HT-29 (cell line): ENCODE data around the gene APOL6. TPM values are rescaled to one million over a fixed set of nuclear protein-coding genes. Genes with fewer than 3 reads are reported as not detected.
"Not testable (repeated sequence)": the region's sequence is repeated elsewhere in the genome, so short reads cannot be mapped to it uniquely, and the experiment has no call there.

Experiments used
- DNase-seq: peaks from one replicate; pipeline ENCODE4 v3.0.0-alpha.2; 2015; ENCODE audit warnings: low spot score
- total RNA-seq: library from RNA; depleted of rRNA; stranded (reverse); fragments of >200 nt; shearing (Covaris generic); gene quantifications from 2 replicates; pipeline ENCODE4 v1.2.3, GENCODE V29; 2014

APOL6 gene
- total RNA-seq, 1 experiment from 2014 or later = 6.8 TPM

DNA sequence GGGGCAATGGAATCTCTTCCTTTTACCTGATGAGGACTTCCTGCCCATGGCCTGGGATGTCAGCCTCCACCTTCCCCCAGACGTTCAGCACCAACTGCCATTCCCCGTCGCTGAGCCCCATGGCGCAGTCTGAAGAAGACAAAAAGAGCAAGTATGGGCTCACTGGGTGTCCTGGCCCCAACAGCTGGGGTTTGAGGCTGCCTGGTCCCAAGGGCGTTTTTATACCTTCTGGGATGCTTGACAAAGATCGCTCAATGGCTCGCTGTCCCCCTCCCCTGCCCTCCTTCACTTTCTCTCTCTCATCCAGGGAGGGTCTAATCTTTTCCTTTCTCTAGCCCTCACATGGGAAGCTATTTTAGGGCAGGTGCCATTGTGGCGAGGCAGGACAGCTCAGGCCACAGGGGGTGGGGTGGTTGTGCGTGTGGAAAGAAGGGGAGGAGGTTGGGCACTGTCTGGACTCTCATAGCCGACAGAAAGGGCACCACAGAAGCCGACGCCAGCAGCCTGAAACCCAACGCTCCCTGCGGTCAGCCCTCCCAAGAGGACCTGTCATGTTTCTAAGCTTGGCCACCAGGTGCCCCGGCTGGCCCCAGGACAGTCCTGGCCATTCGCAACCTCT is 31.0 kb upstream of the APOL6 start, which contains the start of gene MB:
MB (minus strand) TSS at position 193 of the 619 bp plus-strand sequence; CDS start at position 121, 72 bp downstream.
- no peak for DNase-seq

DNA sequence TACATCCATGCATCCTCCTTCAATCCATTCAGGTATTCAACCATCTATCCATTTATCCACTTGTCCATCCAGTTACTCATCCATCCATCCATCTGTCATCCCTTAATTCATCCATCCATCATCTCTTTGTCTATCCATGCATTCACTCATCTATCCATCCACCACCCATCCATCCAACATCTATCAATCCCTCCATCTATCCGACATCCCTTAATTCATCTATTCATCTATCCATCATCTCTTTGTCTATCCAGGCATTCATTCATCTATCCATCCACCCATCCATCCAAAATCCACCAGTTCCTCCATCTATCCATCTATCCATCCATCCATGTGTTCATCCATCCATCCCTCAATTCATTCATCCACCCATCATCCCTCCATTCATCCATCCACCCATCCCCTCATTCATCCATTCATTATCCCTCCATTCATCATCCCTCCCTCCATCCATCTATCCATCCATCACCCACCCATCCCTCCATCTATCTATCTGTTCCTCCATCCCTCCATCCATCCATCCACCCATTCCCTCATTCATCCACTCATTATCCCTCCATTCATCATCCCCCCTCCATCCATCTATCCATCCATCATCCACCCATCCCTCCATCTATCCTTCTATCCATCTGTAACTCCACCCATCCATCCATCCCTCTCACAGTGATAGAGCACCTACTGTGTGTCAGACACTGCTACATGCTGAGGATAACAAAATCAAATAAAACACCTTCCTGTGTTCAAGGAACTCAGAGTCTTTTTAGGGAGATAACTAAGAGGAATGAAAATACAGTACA is 29.6 kb upstream of the APOL6 start:
- DNase-seq = no peak

GRCh38 chr22:35619336-35620094 is 28.7 kb upstream of the APOL6 start:
- DNase-seq = no peak

- DNase-seq = no peak
Measured at GRCh38 chr22:35620624-35621251, 27.5 kb upstream of the APOL6 start.

DNA sequence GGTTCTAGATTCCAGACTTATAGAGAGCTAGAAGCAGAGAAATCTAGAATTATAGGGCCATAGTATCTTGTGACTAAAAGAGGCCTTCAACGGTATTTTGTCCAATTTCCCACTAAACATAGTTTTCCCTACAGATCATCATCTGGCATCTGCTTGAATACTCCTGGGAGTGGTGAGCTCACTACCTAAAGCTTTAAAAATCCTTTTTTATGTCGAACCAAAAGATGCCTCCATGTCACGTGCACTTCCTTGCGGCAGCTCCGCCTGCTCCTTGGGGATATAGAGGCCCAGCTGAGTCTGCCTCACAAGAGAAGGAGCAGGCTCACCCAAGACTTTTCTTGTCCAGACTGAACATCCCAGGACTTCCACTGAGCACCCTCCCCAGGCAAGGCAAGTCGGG is 26.8 kb upstream of the APOL6 start:
- DNase-seq = no peak

DNA sequence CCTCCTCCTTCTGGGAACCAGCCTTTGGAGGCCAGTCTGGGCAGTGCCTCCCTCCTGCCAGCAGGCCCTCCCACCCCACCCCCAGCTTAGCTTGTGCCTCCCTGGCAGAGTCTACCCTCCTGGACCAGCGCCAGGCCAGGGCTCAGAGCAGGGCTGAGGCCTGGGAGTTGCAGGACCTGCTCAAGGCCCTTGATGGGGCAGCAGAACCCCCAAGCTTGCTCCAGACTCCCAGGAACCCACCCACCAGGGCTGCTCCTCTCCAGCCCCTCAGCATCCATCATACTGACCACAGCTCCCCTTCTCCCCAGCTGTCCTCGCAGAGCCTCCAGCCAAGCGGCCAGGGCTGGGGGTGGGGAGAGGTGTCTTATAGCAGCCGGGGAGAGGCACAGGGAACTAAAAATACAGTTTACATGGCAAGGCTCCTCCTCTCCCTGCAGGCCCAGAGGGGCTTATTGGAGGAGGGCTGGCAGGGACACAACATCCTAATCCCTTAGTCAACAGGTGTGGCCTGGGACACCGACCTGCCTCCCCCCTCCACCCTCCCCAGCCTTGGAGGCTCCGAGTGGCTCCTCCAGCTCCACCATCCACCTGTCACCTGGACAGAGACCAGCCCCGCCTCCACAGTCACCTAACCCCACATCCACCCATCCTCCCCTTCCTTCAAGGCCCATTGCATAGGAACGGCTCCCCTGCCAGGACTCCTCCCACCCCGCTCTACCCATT is 25.9 kb upstream of the APOL6 start:
- peak; percentile 48 for DNase-seq

DNA sequence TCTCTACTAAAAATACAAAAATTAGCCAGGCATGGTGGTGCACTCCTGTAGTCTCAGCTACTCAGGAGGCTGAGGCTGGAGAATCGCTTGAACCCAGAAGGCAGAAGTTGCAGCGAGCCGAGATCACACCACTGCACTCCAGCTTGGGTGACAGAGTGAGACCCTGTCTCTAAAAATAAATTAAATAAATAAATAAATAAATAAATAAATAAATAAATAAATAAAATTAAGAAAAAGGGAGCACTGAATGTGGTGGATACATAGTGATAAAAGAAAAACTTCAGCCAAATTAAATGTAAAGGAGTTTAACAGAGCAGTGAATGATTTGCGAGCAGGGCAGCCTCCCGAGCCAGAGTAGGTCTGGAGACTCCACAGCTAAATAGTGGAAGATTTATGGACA is 24.4 kb upstream of the APOL6 start:
- not testable (repeated sequence) for DNase-seq

- DNase-seq = no peak
Measured at GRCh38 chr22:35624547-35624946, 23.7 kb upstream of the APOL6 start.

GRCh38 chr22:35625763-35626432 is 22.3 kb upstream of the APOL6 start:
- DNase-seq = no peak

- DNase-seq = peak; percentile 63
Measured at GRCh38 chr22:35627267-35628041, 20.8 kb upstream of the APOL6 start.

DNA sequence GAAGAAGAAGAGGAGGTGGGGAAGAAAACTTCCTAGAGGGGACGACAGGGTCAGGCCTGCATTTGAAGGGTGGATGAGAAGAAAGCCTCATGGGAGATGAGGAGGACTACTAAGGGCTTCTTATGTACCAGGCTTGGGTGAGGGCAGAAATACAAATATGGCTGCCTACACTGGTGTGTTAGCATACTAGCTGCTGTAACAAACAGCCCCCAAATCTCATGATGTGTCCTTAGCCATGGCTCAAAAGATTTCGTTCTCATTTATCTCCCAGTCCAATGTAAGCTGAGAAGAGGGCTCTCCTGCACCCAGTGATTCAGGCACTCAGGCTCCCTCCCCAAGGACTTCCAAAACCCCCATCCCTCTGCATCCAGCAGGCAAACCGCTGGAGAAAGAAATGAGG is 19.5 kb upstream of the APOL6 start:
- DNase-seq = no peak

DNA sequence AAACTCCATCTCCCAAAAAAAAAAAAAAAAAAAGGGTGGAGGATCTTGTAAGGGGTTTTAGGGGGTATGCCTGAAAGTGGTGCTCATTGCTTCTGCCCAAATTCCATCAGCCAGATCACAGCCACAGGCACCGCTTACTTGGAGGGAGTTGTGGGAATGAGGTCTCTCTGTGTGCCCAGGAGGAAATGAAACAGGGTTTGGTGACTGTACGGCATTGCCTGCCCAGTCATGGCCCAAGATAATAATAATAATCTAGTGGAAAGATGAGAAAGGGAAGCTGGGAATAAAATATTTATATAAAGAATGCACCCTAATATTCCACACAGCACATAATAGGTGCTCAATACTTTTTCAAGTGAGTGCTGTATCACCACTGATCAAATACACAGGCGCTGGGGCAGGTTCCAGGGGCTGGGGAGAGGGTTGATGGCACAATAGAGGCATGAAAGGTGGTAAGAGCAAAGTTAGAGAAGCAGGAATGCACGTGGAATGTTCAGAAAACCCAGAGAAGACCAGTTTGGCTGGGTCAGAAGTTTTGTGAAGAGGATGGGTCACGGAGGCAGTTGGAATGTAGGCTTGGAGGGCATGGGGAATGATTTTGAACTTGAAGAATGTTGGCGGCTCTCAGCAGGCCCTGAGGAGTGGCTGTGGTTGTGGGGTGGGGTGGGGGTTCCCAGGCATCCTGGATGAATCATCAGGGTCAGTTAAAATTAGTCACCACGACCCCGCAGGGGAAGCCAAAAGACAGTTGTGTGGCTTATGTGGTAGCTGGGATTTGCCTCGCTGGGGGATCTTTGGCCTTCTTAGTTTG is 18.6 kb upstream of the APOL6 start:
- peak; percentile 28 for DNase-seq

DNA sequence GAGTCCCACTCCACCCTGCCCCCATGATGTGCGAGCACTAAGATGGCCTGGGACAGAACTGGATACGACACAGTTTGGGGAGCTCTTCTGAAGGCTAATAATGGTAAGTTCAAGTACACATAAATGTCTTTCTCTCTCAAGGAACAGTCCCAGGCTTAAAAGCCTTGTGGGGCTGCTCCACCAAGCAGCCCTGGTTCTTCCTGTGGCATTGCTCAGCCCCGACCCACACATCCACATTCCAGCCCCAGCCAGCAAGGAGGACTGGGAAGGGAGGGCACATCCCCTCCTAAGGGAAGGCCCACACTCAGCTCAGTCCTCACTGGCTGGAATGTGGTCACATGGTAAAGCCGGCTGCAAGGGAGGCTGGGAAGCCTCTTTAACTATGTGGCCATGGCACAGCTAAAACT is 17.9 kb upstream of the APOL6 start:
- DNase-seq = peak; percentile 26

GRCh38 chr22:35630891-35631290 is 17.4 kb upstream of the APOL6 start:
- DNase-seq = no peak

DNA sequence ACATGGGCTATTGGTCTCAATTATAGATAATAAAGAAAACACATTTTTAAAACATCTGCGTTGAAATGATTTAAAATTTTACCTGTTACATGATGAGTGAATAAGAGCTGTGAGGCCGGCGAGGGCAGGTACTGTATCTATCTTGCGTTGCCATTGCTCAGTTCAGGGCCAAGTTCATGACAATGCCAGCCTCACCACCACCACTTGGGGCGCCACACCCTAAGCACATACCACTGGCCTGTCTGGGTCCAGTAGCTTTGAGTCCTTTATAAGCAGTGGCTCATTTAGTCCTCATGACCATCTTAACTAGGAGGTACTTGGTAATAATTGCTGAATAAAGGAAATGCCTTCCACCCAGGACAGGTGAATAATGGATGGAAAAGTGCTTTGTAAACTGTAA is 16.6 kb upstream of the APOL6 start:
- DNase-seq = peak; percentile 61

DNA sequence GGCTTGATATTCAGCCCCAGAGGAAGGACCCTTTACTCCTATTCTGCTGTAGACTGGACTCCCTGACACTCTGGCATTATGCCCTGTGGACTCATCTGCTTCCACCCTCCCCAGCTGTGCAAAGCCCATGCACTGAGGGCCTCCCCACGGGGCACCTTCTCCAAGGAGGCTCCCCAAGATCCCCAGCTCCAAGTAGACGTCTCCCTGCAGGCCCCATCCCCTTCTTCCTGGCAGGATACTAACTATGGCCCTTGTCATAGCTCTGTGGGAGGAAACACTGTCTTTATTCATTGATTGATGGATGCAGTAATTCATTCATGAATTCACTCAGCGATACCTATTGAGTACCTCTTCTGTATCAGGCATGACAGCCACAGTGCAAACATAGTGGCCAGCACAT is 15.3 kb upstream of the APOL6 start:
- DNase-seq = no peak

GRCh38 chr22:35633520-35633919 is 14.7 kb upstream of the APOL6 start:
- DNase-seq = no peak

- DNase-seq = no peak
Measured at GRCh38 chr22:35634015-35634414, 14.2 kb upstream of the APOL6 start.

- no peak for DNase-seq
Measured at GRCh38 chr22:35634943-35635540, 13.2 kb upstream of the APOL6 start.
